Mammary epithelial cell (primary cell): ENCODE results near the gene CSGALNACT2.

Experiments
- EZH2 ChIP-seq: IDR thresholded peaks from 2 replicates; pipeline ENCODE4 v1.6.1; 2012; ENCODE audit warnings: low read length, inconsistent platforms, borderline replicate concordance
- TF ChIP-seq, protein P1 (sequence below), 2 donors: IDR thresholded peaks in 1 of 2; conservative IDR thresholded peaks in 1 of 2; 2 replicates each; pipeline ENCODE4 v1.5.1; 2011 to 2012; ENCODE audit warnings: inconsistent platforms in 2 of 2, low read length in 2 of 2, mild to moderate bottlenecking in 2 of 2, control low read depth in 1 of 2, low read depth in 1 of 2; ENCODE audit not compliant: insufficient read depth in 1 of 2; ENCODE audit errors: extremely low read depth in 1 of 2

DNA sequence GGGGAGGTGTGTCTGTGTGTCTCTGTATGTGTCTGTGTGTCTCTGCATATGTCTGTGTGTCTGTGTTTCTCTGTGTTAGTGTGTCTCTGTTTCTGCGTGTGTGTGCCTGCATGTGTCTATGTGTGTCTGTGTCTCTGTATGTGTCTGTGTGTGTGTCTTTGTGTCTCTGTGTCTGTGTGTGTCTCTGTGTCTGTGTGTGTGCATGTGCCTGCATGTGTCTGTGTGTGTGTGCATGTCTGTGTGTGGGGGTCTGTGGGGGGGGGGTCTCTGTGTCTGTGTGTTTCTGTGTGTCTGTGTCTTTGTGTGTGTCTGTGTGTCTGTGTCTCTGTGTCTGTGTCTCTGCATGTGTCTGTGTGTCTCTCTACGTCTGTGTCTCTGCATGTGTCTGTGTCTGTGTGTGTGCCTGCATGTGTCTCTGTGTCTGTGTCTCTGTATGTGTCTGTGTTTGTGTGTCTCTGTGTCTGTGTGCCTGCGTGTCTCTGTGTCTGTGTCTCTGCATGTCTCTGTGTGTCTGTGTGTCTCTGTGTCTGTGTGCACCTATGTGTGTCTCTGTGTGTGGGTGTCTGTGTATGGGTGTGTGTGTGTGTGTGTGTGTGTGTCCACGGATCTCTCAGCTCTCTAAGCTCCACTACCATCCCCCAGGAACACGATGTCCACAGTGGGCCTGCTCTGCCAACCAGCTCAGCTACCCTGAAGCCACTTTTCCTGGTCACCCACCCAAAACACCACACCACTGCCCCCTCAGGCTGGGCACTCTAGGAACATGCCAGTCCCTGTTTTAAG is 87.0 kb downstream of the CSGALNACT2 start:
- TF ChIP-seq, protein P1, sequence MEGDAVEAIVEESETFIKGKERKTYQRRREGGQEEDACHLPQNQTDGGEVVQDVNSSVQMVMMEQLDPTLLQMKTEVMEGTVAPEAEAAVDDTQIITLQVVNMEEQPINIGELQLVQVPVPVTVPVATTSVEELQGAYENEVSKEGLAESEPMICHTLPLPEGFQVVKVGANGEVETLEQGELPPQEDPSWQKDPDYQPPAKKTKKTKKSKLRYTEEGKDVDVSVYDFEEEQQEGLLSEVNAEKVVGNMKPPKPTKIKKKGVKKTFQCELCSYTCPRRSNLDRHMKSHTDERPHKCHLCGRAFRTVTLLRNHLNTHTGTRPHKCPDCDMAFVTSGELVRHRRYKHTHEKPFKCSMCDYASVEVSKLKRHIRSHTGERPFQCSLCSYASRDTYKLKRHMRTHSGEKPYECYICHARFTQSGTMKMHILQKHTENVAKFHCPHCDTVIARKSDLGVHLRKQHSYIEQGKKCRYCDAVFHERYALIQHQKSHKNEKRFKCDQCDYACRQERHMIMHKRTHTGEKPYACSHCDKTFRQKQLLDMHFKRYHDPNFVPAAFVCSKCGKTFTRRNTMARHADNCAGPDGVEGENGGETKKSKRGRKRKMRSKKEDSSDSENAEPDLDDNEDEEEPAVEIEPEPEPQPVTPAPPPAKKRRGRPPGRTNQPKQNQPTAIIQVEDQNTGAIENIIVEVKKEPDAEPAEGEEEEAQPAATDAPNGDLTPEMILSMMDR (conservative IDR thresholded peaks at IDR 0.05 in 1 of 2, IDR thresholded peaks at IDR 0.05 in 1 of 2; ENCODE audit: extremely low read depth in 1 of 2, insufficient read depth in 1 of 2, low read depth in 1 of 2, low read length in 2 of 2), result no peak
- no peak for TF ChIP-seq EZH2
